NCI-H2227 (cell line): ENCODE measurements around the gene CADM2.

Experiments
- DNase-seq: peaks from one replicate; lab custom pipeline; 2025; ENCODE audit not compliant: unreplicated experiment; lab: John Stamatoyannopoulos, UW

Gene CADM2

DNA sequence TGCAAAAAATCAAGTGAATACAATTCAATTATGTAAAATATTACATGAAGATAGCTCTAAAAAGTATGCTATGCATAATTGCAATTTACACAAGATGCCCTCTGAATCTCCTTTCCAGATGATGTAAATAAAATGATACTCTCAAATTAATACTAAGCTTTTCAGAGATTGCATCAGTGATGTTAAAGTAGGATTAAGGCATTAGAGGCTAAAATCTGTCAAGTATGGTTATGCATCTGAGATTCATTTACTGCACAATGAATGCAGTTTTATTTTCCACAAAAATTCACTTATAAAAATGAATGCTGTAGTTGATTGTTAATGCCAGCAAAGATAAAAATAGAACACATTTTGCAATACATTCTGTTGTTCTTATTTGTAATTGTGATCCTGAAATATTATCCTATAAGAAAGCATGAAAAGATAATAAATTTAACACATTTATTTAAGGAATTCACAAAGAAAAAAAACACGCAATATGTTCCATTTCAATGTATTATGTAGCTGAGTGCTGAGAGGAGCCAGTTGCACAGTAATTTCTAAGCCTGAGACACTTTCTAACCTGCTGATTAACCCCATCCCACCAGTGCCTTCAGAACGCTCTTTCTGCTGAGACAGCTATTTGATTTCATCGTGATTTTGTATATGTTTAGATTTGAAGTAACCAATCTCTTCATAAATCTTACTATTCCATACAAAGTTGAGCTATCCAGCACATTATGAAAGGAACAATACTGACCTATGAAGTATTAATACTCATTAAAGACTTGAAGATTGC, 224.4 kb downstream of the CADM2 start:
- DNase-seq: no peak

DNA sequence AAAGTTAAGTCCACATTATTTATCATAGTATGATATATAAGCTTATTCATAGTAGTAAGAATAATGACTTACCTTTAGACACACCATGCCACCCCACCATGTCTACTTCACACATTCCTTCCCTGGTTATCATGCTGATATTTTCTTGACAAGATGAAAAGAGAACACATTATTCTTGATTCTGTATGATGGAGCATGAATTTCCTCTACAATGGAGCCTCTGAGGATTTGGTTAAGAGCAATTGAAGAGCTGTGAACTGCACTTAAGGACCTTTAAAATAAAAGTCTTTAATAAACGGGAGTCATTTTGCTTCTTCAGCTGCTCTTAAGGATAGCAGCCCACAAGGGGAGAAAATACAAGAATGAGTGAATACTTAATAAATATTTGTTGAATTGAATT, 226.7 kb downstream of the CADM2 start:
- no peak for DNase-seq

- no peak for DNase-seq
Measured at GRCh38 chr3:85189731-85190130, 230.9 kb downstream of the CADM2 start.

GRCh38 chr3:85193565-85193964, 234.8 kb downstream of the CADM2 start:
- DNase-seq: no peak

GRCh38 chr3:85208650-85209049, 249.9 kb downstream of the CADM2 start:
- no peak for DNase-seq

- no peak for DNase-seq
Measured at GRCh38 chr3:85210540-85210939, 251.8 kb downstream of the CADM2 start.

DNA sequence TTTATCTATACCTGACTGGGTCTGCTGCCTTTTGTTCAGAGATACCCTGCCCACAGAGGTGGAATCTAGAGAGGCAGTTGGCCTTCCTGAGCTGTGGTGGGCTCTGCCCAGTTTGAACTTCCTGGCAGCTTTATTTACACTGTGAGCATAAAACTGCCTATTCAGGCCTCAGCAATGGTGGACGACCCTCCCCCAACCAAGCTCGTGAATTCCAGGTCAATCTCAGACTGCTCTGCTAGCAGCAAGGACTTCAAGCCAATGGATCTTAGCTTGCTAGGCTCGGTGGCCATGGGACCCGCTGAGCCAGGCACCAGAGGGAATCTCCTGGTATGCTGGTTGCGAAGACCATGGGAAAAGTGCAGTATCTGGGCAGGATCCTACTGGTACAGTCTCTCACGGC, 270.2 kb downstream of the CADM2 start:
- DNase-seq: no peak

GRCh38 chr3:85244091-85244490, 285.3 kb downstream of the CADM2 start:
- DNase-seq: no peak

- no peak for DNase-seq
Measured at GRCh38 chr3:85244519-85244918, 285.7 kb downstream of the CADM2 start.

- DNase-seq: no peak
Measured at GRCh38 chr3:85251766-85252165, 293.0 kb downstream of the CADM2 start.

GRCh38 chr3:85252686-85253085, 293.9 kb downstream of the CADM2 start:
- no peak for DNase-seq

- DNase-seq: no peak
Measured at GRCh38 chr3:85254738-85255137, 295.9 kb downstream of the CADM2 start.

GRCh38 chr3:85255949-85256348, 297.2 kb downstream of the CADM2 start:
- no peak for DNase-seq

- no peak for DNase-seq
Measured at GRCh38 chr3:85258326-85258725, 299.5 kb downstream of the CADM2 start.

DNA sequence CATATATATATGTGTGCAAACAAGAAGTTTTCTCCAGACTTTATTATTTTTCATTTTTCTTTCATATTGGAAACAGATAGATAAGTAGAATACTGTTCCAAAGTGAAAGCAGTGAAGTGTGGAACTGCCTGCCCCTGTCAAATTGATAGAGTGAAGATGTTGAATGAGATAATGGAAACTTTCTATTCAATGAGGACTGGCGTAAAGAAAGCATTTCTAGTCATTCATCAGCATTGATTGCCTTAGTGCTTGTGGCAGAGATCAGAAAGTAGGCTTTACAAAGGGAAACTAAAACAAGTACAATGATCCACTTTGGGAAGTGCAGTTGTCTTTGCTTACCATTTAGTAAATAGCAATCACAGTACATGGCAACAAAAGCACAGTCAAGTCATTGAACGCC, 300.0 kb downstream of the CADM2 start:
- no peak for DNase-seq

DNA sequence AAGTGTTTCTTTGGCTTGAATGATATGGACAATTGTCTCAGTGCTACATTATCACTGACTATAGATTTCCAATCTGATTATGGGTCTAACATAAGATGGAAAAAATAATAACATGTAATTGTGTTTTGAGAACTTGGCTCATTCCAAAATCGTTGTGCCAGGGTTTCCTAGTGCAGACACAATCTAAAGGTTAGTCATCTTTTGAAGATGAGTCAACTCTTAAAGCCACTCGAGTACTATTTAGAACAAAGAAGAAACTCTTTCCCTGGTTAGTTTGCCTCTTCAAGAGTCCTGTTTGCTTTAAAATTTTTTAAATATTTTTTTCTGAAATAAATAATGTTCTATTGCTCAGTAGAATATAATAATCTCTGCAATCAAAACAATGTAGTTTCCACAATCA, 301.0 kb downstream of the CADM2 start:
- DNase-seq: no peak

GRCh38 chr3:85264381-85264780, 305.6 kb downstream of the CADM2 start:
- DNase-seq: no peak

DNA sequence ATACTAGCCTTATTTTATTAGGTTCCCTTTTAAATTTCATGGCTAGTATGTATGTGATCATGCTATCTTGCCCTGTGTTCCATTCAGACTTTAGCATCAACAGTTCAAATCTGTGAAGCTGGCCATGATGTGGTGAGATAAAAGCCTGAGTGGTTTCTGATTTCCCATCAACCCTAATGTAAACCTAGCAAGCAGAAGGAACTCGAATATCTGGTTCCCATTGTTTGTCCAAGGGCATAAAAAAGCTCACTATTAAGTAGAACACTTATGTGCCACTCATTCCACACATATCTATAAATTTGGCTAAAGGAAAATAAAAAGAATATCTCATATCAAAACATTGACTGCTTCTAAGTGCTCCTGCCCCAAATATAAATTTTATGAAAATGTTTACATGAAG, 311.7 kb downstream of the CADM2 start:
- DNase-seq: no peak

DNA sequence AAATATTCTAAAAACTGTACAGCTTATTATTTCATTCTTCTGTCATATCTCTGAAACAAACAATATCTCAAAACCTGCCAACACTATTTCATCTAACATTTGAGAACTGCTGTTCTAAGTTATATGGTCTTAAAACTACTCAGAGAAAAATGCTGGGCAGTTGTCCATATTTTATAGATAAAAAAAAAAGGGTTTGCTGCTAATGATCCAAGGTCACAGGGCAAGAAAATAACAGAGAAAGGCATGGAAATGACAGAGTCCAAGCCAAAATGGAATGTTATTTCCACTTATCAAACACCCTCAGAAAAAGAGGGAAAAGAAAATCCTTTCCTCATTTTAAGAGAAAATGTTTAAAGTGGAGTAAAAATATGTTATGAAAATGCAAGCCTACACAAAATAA, 313.1 kb downstream of the CADM2 start:
- DNase-seq: no peak

GRCh38 chr3:85288257-85288656, 329.5 kb downstream of the CADM2 start:
- DNase-seq: no peak

DNA sequence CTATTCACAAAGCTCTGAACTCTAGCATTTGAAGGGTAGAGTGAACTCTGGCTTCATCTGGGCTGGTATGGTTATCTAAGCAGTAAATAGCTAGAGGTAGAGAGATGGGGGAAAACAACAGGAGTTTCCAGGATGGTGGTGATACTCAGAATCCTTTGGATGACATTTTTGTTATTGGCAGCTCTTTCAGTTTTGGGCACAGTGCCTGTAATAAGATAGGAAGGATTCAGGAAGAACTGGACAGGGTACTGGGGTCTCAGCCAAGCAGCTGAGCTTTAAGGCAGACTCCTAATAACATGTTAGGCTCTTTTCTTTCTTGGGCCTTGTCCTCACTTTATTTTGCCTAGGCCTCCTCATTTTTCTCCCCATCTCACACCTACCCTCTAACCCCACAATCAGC, 338.5 kb downstream of the CADM2 start:
- DNase-seq: no peak

DNA sequence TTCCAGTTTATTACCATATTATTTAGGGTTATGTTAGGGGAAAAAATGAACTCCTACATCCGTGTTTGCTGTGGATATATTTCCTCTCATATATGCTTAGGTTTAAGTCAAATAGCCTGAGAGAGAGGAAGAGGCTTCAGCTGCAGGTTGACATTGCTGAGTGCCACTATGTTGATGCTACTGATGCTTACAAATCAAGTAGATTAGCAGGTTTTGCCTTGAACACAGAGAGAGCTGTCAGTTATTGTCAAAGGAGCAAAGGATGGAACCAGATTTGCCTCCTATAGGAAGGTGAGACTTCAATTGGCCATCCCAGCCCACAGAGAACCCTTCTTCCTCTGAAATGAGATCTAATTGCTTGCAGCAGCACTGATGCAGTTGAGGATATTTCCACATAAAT, 339.2 kb downstream of the CADM2 start:
- no peak for DNase-seq

DNA sequence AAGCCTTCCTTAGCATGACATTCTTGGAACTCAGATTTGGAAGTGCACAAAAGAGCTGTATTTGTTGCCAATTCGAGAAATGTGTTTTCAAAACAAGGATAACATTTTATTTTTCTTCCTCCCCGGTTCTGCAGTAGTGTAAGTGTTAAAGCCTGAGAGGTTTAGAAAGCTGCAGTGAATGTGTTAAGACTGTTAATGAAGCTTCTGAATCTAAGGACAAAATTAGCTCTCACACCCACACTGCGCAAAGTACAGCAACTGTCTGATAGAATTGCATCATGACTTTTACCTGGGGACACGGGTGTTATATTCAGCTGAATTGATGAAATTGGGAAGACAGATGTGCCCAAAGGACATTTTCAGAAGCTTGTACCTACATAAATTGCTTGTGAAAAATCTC, 344.4 kb downstream of the CADM2 start:
- DNase-seq: no peak
